T-helper 17 cell (primary cell): Measurements from ENCODE around the gene KIF18B. TPM values are rescaled to one million over a fixed set of nuclear protein-coding genes. Genes with fewer than 3 reads are reported as not detected.

Experiments
- ATAC-seq: fragments of 150-1000 bp; cut with Tn5 transposase; 2 replicates; pipeline ENCODE4 v1.10.0; 2021; ENCODE audit warnings: mild to moderate bottlenecking, moderate library complexity
- DNase-seq, 3 donors: peaks; one replicate each; pipeline versions ENCODE4 v3.0.0 to v3.0.0-alpha.2; 2020 to 2021
- H3K9me3 ChIP-seq: one replicate; pipeline ENCODE4 v1.7.0; 2013; ENCODE audit warnings: low read length, mild to moderate bottlenecking; ENCODE audit not compliant: control insufficient read depth, poor library complexity, severe bottlenecking
- H3K27ac Mint-ChIP-seq: one replicate; pipeline ENCODE4 v1.8.0; 2022; ENCODE audit warnings: mild to moderate bottlenecking, moderate library complexity, mixed read lengths
- H3K27me3 Mint-ChIP-seq: one replicate; pipeline ENCODE4 v1.8.0; 2022; ENCODE audit warnings: mixed read lengths
- H3K36me3 Mint-ChIP-seq: one replicate; pipeline ENCODE4 v1.8.0; 2022; ENCODE audit warnings: low read depth, mixed read lengths
- H3K4me1 Mint-ChIP-seq: one replicate; pipeline ENCODE4 v1.8.0; 2022; ENCODE audit warnings: mild to moderate bottlenecking, mixed read lengths
- H3K4me3 Mint-ChIP-seq: one replicate; pipeline ENCODE4 v1.8.0; 2022; ENCODE audit warnings: mild to moderate bottlenecking, moderate library complexity, mixed read lengths
- total RNA-seq, 4 donors: library from RNA in 2 of 4; stranded (reverse) in 2 of 4; gene quantifications; one replicate each; pipeline ENCODE4 v1.2.3 and lab custom pipeline; 2022 to 2026

KIF18B gene
- under 1 TPM in 1 of 2 donors, not detected in 1; 0.08 TPM for total RNA-seq
- 0 to 0.15 reads per million in 2 donors for total RNA-seq (lab: John Stamatoyannopoulos, UW)

DNA sequence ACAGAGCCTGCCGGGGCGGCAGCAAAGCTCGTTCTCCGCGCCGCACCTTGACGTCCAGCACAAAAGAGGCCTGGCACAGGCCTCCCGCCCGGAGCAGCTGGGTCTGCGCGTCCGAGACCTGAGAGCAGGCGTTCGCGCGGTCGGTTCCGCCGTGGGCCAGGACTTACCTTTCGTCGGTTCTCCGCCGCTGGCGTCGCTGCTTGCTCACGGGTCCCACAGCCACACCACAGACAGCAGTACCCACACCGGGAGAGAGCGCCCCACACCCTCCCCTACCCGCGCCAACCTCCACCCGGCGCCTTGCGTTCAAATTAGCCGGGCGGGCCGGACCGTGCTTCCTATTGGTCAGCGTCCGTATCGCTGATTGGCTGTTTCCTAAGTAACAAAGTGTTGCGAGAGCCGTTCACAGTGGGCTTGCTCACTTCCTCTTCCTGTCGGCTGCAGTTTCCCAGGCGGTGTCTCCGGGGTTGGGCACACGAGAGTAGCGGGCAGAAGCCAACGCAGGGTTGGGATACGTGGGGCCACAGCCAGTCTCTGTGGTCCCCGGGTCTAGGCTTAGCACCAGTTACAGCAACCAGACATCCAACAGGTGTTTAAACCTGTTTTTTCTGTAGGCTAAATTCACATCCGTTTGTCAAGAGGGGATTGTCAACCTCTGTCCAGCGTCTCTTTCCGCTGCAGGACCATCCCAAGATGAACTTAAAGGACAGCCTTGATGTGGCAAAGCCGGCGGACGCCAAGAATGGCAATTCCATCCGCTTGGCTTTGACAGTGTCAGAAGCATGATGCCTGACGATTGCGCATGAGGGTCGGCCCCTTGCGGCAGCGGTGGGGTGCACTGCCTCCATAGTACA is at the start of gene KIF18B:
KIF18B (minus strand) TSS at position 313 of the 854 bp plus-strand sequence. CDS start 11,429 bp downstream, outside the sequence.
- Mint-ChIP-seq H3K36me3 (no peaks in the 10 kb centered on the region), H3K4me3 (peak within 1 kb of the TSS; percentile 93), H3K27ac (peak within 1 kb of the TSS; percentile 77), H3K4me1 (peaks cover 13% of the 10 kb centered on the region), H3K27me3 (peaks cover 6% of the 10 kb centered on the region)
- H3K9me3 ChIP-seq = no peaks in the 10 kb centered on the region
- DNase-seq (peak; percentile 73 to 83 (median 79)), ATAC-seq (peak; percentile 99)

- no peak overlapping the region for H3K4me3 Mint-ChIP-seq
- ATAC-seq = no peak
- peaks cover 12% of the 10 kb centered on the region for H3K4me1 Mint-ChIP-seq
- no peak for DNase-seq
- no peaks in the 10 kb centered on the region for H3K9me3 ChIP-seq
- peaks cover 40% of the 10 kb centered on the region for H3K27me3 Mint-ChIP-seq
- peaks cover 2% of the 10 kb centered on the region for H3K36me3 Mint-ChIP-seq
- no peak overlapping the region for H3K27ac Mint-ChIP-seq
Observed at GRCh38 chr17:44996304-44996703, 48.7 kb upstream of the KIF18B start.

GRCh38 chr17:44995436-44996001 is 47.9 kb upstream of the KIF18B start:
- Mint-ChIP-seq H3K27me3 (peaks cover 40% of the 10 kb centered on the region), H3K4me1 (peaks cover 12% of the 10 kb centered on the region), H3K36me3 (no peaks in the 10 kb centered on the region)

DNA sequence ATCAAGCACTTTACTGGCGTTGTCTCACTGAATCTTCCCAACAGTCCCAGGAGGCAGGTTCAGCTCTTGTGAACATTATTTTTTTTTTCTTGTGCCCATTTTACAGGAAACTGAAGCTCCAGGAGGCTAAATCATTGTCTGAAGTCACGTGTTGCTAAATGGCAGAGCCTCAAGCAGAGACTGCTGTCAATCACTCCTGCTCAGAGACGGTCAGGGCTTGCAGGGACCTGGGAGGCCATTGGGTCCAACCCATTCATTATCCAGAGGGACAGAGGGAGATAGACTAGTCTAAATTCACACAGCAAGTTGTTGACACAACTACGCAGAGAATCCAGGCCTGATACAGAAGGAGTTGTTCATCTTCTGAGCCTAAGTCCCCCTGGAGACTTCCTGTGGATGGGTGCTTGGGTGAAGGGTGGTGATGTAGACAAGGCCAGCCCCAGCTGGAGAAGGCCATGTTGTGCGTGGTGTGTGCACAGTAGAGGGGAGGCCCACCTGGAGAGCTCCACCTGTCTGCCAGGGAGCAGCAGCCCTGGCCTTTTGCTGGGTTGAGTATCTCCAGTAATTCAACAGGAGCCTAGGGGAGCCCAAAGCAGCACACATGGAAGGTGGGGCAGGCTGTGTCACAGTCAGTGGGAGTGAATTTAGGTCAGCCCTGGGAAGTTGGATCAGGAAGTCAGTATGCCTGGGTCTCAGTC is 44.8 kb upstream of the KIF18B start:
- ATAC-seq = no peak

More at GRCh38 chr17:44995436-44996001, 47.9 kb upstream of the KIF18B start:
- Mint-ChIP-seq H3K27ac (no peak overlapping the region), H3K4me3 (no peak overlapping the region)
- no peak for ATAC-seq
- no peaks in the 10 kb centered on the region for H3K9me3 ChIP-seq
- no peak for DNase-seq

GRCh38 chr17:44990994-44991393 is 43.4 kb upstream of the KIF18B start:
- DNase-seq (no peak), ATAC-seq (no peak)
- Mint-ChIP-seq H3K36me3 (peaks cover 2% of the 10 kb centered on the region), H3K4me3 (no peak overlapping the region), H3K4me1 (peaks cover 16% of the 10 kb centered on the region), H3K27me3 (peaks cover 60% of the 10 kb centered on the region), H3K27ac (no peak overlapping the region)
- H3K9me3 ChIP-seq = no peaks in the 10 kb centered on the region

More for the DNA sequence above, 44.8 kb upstream of the KIF18B start:
- Mint-ChIP-seq H3K4me1 (peaks cover 14% of the 10 kb centered on the region), H3K27ac (no peak overlapping the region), H3K27me3 (peaks cover 65% of the 10 kb centered on the region), H3K36me3 (peaks cover 2% of the 10 kb centered on the region), H3K4me3 (no peak overlapping the region)
- no peaks in the 10 kb centered on the region for H3K9me3 ChIP-seq
- no peak for DNase-seq

DNA sequence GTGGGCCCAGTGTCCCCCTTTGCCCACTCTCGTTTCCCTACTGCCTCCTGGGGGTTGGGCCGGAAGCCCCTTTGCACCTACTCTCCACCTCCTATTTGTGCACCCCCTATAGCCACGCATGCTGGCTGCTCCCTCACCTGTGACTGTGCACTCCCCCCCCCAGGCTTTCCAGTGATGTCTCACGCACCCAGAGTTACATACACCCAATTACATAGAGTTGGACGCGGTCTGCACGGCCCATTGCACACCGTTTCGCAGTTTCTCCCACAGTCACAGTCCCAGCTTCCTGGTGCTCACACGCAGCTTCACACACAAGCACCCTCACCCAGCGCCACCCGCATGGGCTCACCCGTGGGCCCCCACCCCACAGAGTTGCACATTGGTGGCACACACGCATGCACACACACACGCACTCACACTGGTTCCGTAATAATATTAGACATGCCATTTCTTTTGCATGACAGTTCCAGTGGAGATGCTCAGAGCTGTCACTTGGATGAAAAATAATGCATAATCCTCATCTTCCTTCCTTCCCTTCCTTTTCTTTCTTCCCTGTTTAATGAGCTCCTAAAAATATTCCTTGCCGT is 42.1 kb upstream of the KIF18B start:
- ATAC-seq (no peak), DNase-seq (no peak)
- no peaks in the 10 kb centered on the region for H3K9me3 ChIP-seq
- Mint-ChIP-seq H3K27me3 (peaks cover 58% of the 10 kb centered on the region), H3K4me1 (peaks cover 11% of the 10 kb centered on the region), H3K27ac (no peak overlapping the region), H3K4me3 (no peak overlapping the region), H3K36me3 (peaks cover 2% of the 10 kb centered on the region)

- H3K4me1 Mint-ChIP-seq = peaks cover 5% of the 10 kb centered on the region
- H3K27me3 Mint-ChIP-seq = peaks cover 47% of the 10 kb centered on the region
- ATAC-seq (no peak), DNase-seq (no peak)
- H3K27ac Mint-ChIP-seq = no peak overlapping the region
- peaks cover 2% of the 10 kb centered on the region for H3K36me3 Mint-ChIP-seq
- no peaks in the 10 kb centered on the region for H3K9me3 ChIP-seq
- H3K4me3 Mint-ChIP-seq = no peak overlapping the region
Observed at GRCh38 chr17:44988044-44988942, 40.7 kb upstream of the KIF18B start.

GRCh38 chr17:44983563-44983962 is 36.0 kb upstream of the KIF18B start:
- no peaks in the 10 kb centered on the region for H3K9me3 ChIP-seq
- ATAC-seq (no peak), DNase-seq (no peak)
- Mint-ChIP-seq H3K4me3 (no peak overlapping the region), H3K27me3 (peaks cover 48% of the 10 kb centered on the region), H3K36me3 (peaks cover 5% of the 10 kb centered on the region), H3K27ac (no peak overlapping the region), H3K4me1 (peaks cover 2% of the 10 kb centered on the region)

DNA sequence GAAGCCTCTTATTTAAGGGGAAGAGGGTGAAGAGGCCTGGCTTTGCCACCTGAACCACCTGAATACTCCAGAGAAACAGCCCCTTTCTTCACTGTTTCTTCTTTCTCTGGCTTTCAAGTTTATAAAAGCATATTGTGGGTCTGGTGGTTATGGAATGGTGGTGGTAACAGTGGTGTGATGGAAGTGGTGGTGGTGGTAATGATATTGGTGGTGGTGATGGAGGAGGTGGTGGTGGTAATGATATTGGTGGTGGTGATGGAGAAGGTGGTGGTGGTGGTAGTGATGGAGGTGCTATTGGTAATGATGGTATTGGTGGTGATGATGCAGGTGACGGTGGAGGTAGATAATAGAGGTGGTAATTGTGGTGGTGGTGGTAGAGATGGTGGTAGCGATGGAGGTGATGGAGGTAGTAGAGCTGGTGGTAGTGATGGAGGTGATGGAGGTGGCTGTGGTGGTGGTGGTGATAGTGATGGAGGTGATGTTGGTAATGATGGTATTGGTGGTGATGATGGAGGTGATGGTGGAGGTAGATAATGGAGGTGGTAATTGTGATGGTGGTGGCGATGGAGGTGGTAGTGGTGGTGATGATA is 34.6 kb upstream of the KIF18B start:
- Mint-ChIP-seq H3K4me3 (no peak overlapping the region), H3K4me1 (peaks cover 2% of the 10 kb centered on the region), H3K27me3 (peaks cover 44% of the 10 kb centered on the region), H3K36me3 (peaks cover 5% of the 10 kb centered on the region), H3K27ac (no peak overlapping the region)
- no peak for ATAC-seq
- no peaks in the 10 kb centered on the region for H3K9me3 ChIP-seq
- no peak for DNase-seq

DNA sequence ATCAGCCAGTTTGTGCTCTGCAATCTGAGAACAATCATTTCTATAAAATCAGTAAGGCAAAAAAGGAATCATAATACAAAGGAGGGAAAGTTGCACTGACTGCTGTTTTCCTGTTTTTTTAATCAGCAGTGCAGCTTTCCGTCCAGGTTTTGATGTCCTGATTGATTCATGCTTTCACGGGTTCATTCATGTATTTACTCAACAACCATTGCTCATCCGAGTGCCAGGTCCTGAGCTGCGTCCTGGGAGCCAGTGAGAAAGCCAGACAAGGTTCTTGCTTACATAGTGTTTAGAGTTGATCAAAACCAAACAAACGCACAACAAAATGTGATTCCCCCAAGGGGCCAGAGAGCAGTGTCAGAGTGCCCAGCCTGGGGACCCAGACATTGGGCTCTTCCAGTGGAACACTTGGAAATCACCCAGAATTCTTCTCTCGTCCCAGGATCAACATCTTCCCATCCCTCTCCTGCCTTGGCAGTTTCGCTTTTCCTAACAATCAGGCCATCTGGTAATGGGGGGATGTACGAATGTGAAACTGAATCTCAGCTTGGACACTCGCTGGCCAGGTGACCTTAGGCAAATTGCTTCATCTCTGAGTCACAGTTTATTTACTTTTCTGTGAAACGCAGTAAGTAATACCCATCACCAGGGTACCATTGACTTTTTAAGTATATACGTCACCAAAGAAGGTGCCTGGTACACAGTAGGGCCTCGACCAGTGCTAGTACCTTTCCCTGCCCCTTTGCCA is 33.8 kb upstream of the KIF18B start:
- peaks cover 51% of the 10 kb centered on the region for H3K27me3 Mint-ChIP-seq
- ATAC-seq = no peak
- no peaks in the 10 kb centered on the region for H3K9me3 ChIP-seq
- H3K4me1 Mint-ChIP-seq = no peaks in the 10 kb centered on the region
- H3K36me3 Mint-ChIP-seq = peaks cover 5% of the 10 kb centered on the region
- no peak overlapping the region for H3K4me3 Mint-ChIP-seq
- no peak overlapping the region for H3K27ac Mint-ChIP-seq
- no peak for DNase-seq

- Mint-ChIP-seq H3K27me3 (peaks cover 65% of the 10 kb centered on the region), H3K4me1 (no peaks in the 10 kb centered on the region), H3K4me3 (no peak overlapping the region), H3K36me3 (peaks cover 7% of the 10 kb centered on the region), H3K27ac (no peak overlapping the region)
- ATAC-seq = no peak
- no peak for DNase-seq
- no peaks in the 10 kb centered on the region for H3K9me3 ChIP-seq
Observed at GRCh38 chr17:44979426-44979995, 31.9 kb upstream of the KIF18B start.
